ENCODE data around the gene CAPZA1.

The CAPZA1 gene

GRCh38 chr1:112626887-112627286 lies 7.3 kb downstream of the CAPZA1 start:
- DNase-seq (ENCODE audit: low read depth) = no peak
- no peak overlapping the region for H3K4me3 ChIP-seq (replicated peaks; ENCODE audit: low read depth, low read length)
- TF ChIP-seq, protein P1, sequence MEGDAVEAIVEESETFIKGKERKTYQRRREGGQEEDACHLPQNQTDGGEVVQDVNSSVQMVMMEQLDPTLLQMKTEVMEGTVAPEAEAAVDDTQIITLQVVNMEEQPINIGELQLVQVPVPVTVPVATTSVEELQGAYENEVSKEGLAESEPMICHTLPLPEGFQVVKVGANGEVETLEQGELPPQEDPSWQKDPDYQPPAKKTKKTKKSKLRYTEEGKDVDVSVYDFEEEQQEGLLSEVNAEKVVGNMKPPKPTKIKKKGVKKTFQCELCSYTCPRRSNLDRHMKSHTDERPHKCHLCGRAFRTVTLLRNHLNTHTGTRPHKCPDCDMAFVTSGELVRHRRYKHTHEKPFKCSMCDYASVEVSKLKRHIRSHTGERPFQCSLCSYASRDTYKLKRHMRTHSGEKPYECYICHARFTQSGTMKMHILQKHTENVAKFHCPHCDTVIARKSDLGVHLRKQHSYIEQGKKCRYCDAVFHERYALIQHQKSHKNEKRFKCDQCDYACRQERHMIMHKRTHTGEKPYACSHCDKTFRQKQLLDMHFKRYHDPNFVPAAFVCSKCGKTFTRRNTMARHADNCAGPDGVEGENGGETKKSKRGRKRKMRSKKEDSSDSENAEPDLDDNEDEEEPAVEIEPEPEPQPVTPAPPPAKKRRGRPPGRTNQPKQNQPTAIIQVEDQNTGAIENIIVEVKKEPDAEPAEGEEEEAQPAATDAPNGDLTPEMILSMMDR (IDR thresholded peaks at IDR 0.05; ENCODE audit: low read length, missing control alignments) = no peak

- DNase-seq (ENCODE audit: low read depth) = no peak
- TF ChIP-seq, protein P1 (IDR thresholded peaks at IDR 0.05; ENCODE audit: low read length, missing control alignments) = no peak
- no peak overlapping the region for H3K4me3 ChIP-seq (replicated peaks; ENCODE audit: low read depth, low read length)
Observed at GRCh38 chr1:112628516-112628915, 8.9 kb downstream of the CAPZA1 start.

GRCh38 chr1:112629256-112629655 lies 9.6 kb downstream of the CAPZA1 start:
- H3K4me3 ChIP-seq (replicated peaks; ENCODE audit: low read depth, low read length) = no peak overlapping the region
- DNase-seq (ENCODE audit: low read depth) = no peak

GRCh38 chr1:112633628-112634027 lies 14.0 kb downstream of the CAPZA1 start:
- no peak overlapping the region for H3K4me3 ChIP-seq (replicated peaks; ENCODE audit: low read depth, low read length)
- DNase-seq (ENCODE audit: low read depth) = no peak
- TF ChIP-seq, protein P1 (IDR thresholded peaks at IDR 0.05; ENCODE audit: low read length, missing control alignments) = no peak

More at GRCh38 chr1:112629256-112629655, 9.6 kb downstream of the CAPZA1 start:
- TF ChIP-seq, protein P1 (IDR thresholded peaks at IDR 0.05; ENCODE audit: low read length, missing control alignments) = no peak

DNA sequence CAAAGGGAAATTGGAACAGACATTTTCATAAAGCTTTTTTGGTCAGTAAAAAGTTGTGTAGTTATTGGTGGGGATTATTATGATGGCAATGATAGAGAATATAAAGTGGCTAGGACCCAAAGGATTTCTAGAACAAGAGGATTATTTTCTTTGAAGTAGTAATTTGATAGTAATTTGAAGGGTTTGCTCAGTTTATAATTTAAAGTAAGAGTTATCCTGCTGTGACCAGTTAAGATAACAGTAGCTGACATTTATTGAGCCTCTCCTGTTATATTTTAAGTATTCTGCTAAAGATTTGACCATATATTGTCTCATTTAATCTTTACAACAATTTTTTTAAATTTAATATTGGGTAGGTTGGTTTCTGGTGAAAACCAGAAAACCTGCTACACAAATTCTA lies 14.7 kb downstream of the CAPZA1 start:
- DNase-seq (ENCODE audit: low read depth) = no peak
- TF ChIP-seq, protein P1 (IDR thresholded peaks at IDR 0.05; ENCODE audit: low read length, missing control alignments) = no peak
- H3K4me3 ChIP-seq (replicated peaks; ENCODE audit: low read depth, low read length) = no peak overlapping the region

DNA sequence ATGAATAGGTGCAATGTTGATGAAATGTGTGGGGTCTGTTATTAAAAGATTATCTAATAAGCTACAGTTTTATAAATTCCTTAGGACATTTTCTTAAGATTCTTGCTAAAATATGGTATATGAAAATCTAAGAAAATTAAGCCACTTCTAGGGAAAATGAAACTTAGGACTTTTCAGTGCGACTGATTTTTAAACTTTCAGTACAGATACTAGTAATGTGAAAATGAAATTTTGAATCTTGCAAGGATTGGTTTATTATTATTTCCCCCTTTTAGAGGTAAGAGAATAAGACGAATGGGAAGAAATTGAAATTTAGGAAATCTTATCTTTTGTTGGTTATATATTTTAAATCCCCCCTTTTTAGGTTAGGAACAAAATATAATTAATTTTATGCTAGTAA lies 16.4 kb downstream of the CAPZA1 start:
- TF ChIP-seq, protein P1 (IDR thresholded peaks at IDR 0.05; ENCODE audit: low read length, missing control alignments) = no peak
- no peak overlapping the region for H3K4me3 ChIP-seq (replicated peaks; ENCODE audit: low read depth, low read length)
- DNase-seq (ENCODE audit: low read depth) = no peak

DNA sequence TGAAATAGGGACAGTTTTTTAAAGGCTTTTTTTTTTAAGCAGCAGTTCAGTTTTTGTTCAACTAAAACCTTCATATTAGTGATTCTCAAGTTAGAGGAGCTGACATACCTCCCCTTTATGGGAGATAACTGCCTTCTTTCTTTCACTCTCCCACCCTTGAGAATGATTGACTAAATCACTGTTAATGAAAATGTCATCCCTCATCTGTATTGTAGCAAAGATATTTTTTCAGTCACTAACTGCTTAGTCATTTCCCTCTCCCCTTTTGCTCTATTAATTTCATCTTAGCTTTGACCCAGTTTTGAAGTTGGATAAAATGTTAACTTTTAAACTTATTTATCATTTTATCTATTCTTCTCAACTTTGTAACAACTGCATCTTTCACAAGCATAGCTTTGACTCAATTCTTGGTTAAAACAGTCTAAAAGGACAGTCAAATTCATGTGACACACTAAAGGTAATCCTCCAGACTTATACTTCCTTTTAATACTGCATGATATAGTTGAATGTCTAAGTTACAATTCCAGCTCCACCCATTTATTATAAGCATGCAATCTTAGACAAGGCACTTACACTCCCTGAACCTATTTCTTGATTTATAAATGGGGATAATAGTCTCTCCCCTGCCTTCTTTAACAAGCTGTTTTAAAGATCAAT lies 17.1 kb downstream of the CAPZA1 start:
- no peak for DNase-seq (ENCODE audit: low read depth)
- TF ChIP-seq, protein P1 (IDR thresholded peaks at IDR 0.05; ENCODE audit: low read length, missing control alignments) = no peak
- H3K4me3 ChIP-seq (replicated peaks; ENCODE audit: low read depth, low read length) = no peak overlapping the region

Measured in fibroblast of pulmonary artery (primary cell).